ENCODE data around the gene TSC22D1.

The TSC22D1 gene

DNA sequence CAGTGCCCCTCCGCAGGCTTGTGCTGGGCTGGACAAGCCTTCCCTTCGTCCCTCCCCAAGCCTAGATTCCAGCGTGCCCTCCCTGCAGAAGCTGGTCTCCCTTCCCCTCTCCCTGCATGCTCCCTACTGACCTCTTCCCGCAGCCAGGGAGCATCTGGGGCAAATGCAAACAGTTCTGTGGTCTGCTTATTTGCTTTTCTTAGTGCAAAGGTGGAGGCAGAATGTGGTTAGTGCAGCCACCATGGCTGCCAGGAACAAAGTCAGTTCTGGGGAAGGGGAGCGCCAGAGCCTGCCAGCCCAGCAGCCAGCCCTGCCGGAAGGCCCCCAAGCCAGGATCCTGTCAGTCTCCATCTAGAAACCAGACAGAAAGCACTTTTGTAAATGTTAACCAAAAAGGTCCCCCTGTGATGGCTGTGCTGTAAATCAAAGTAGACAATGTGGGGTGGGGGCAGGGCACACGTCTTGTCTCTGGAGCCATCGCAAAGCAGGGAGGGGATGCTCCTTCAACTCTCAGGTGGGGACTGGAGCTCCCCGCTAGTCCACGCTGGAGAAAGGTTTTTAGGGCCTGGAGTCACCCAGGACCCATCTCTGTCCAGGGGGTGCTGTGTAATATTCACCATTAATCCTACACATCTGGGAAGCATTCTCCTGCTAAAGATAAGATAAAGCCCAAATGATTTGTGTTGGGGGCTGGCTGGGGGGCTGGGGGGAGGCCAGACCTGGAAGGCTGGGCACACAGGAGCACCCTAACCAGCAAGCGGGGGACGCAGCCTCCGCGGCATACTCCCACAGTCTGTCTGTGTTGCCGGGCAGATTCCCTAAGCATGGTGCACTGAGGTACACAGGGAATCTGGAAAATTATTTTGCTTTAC lies 171.6 kb downstream of the TSC22D1 start:
- no peak for DNase-seq
- no peak for ATAC-seq

DNA sequence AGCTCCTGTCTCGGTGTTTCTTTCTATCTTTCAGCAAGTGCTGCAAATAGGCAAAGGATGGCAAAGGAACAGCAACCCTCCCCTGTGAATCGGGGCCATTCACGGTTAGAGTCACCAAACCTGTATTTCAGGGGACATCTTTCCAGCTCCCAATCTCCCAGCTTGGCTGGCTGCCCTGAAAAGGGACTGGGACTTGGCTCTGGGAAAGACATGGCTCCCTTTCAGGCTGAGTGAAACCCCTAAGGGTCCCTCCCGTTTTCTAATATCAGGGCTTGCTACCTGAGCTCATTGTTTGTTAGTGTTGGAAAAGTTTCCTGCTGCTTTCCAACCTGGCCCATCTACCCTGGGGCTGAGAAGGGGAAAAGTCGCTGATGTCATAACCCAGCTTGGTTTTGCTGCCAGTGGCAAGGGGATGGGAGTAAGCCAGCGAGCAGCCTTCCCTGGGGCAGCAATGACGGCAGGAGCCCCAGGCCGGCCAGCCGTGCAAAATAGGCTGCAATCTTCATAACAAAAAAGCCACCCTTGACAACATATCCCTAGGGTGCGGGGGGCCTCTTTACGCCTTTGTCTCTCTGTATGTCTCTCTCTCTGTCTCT lies 172.6 kb downstream of the TSC22D1 start:
- ATAC-seq, result no peak
- DNase-seq, result no peak

DNA sequence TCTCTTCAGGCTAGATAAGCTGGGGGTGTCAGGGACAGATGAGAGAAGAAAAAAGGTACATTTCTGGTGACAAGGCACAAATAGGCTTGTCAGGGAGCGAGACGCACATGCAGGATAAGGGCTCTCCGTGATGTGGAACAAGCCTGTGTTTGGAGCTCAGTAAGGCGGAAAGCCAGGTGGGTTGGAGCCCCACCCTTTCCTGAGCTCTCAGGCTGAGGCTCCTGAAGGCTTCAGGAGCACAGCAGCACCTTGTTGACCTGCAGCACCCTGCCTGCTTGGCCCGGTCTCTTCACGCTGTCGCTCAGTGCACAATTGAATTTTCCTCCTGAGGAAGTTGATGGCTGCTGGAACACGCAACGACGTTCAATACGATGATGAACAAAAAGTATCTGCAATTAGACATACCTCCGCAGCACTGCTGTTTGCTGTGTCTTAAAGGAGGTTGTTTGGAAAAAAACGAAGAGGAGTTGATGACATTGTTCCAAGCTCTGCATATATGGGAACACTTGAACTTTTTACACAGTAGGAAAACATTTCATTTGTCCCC lies 173.2 kb downstream of the TSC22D1 start:
- DNase-seq (no peak), ATAC-seq (no peak)

GRCh38 chr13:44401577-44401976 lies 174.6 kb downstream of the TSC22D1 start:
- ATAC-seq (no peak), DNase-seq (no peak)

GRCh38 chr13:44400736-44401135 lies 175.4 kb downstream of the TSC22D1 start:
- DNase-seq, result no peak

DNA sequence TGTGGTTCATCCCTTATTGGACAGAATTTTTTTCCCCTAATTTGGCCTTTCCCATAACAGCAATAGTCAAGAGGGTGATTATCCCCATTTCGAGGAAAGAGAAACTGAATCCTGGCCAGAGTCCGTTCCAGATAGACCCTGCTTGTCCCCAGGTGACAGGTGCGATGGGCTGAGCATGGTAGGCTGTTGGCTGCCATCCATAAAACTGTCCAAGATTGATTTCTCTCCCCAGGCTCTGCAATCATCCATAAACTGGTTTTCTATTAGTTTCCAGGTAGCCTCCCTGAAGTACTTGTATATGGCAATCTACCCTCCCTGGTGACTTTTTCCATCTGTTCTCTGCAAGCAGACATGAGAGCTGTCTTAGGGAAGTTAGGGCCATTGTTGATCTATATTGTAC lies 177.1 kb downstream of the TSC22D1 start:
- no peak for DNase-seq

More at GRCh38 chr13:44400736-44401135, 175.4 kb downstream of the TSC22D1 start:
- ATAC-seq, result no peak

GRCh38 chr13:44398606-44399005 lies 177.5 kb downstream of the TSC22D1 start:
- ATAC-seq, result no peak

More for the DNA sequence above, 177.1 kb downstream of the TSC22D1 start:
- ATAC-seq, result no peak

GRCh38 chr13:44397766-44398223 lies 178.3 kb downstream of the TSC22D1 start:
- DNase-seq (no peak), ATAC-seq (peak; percentile 43)

More at GRCh38 chr13:44398606-44399005, 177.5 kb downstream of the TSC22D1 start:
- DNase-seq, result no peak

DNA sequence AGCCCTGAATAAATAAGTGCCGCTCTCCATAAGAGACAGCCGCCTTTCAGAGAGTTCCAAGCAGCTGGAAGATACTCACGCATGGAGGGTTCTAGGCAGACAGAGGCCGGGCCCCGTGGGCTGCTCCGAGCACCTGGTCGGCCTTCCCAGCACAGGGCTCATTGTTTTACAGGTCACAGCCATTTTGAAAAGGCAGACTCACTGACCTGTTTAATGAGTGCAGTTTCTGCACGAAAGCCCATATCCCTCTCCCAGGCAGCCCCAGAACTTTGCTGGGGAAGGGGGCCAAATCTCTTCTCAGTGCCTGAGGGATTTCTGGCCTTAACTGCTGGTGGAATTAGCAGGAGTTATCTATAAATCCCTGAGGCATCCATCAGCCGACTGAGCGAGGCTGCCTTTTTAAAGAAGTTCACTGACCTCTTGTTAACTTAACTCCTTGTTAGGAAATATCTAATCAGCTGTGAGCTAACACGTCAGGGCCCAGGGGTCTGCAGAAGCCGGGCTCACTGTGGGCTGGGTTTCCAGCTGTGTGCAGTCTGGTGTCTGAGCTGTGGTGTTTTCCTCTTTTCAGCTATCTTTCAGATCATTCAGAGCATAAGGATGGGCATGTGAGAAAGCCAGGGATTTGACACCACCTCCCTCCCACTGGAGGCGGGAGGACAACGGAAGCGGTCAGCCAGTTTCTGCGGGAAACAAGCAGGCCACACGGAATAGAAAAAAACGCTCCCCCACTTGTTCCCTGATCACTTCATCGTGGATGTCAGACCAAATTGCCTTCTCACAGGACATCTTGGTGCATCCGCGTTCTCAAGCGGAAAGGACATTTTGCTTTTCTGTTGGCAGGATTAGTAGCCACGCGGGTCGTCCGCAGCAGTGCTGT lies 179.2 kb downstream of the TSC22D1 start:
- DNase-seq (no peak), ATAC-seq (no peak)

DNA sequence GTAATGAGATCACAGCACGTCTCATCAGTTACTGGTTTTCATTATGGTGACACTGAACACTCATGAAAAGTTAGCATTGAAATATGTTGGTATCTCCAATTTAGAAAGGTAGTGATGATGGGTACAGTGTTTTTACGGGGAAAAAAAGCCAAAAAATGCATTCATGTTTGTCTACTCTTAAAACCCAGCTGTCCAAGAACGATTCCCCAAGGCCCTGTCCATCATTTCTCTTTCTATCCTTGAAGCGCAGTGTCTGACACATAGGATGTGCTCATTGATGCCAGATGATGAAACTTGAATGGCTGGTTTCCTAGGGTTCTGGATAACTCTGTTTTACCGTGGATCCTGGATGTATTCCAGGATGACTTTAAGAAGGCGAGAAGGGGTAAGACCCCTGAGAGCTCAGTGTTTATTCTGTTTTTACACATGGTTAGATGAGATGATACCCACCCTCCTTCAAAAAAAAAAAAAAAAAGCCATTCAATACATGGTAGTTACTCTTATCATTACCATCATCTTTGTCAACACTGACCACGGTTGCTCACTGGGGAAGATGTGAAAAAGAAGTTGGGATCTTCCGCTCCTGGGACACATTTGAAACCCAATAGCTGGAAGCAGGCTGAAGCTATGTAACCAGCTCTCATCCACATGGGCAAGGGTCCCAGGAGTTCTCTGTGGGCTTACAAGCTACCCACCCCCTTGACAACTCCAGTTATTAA lies 180.0 kb downstream of the TSC22D1 start:
- no peak for DNase-seq

DNA sequence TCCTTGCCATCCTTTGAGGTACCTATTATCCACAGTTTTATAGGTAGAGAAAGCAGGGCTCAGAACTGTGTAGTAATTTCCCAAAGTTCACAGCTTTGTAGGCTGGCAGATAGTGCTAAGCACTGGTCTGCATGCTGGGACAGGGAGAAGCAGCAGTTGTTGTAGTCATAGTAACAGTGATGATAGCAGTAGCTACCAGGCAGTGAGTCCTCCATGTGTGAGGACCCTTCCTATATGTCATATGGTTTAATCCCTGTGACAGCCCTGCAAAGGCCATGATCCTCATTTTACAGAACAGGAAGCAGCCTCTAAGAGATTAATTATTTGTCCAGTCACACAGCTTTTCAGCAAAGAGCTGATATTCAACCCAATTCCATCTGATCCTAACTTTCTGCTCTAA lies 181.5 kb downstream of the TSC22D1 start:
- DNase-seq (no peak), ATAC-seq (no peak)

More for the DNA sequence above, 180.0 kb downstream of the TSC22D1 start:
- no peak for ATAC-seq

DNA sequence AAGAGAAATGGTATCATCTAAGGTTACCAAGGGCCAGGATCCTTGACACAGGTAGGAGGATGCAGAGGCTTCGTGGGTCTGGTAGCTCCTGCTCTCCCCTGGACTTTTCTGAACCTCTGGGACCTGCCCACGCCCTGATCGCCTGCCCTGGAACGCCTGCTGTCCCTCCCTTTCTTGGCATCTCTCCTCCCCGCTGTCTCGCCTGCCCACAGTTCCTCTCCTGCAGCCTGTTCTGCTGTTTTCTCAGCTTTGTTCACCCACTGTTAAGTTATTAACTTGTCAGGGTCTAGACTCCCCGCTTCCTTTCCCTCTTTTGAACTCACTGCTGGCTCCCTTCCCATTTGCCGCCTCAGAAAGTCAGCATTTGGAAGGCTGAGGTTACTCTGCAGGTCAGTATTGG lies 182.7 kb downstream of the TSC22D1 start:
- no peak for ATAC-seq

GRCh38 chr13:44389876-44390275 lies 186.3 kb downstream of the TSC22D1 start:
- DNase-seq (no peak), ATAC-seq (no peak)

More for the DNA sequence above, 182.7 kb downstream of the TSC22D1 start:
- DNase-seq, result no peak

- no peak for ATAC-seq
These were observed 187.0 kb downstream of the TSC22D1 start for GRCh38 chr13:44389060-44389666.

GRCh38 chr13:44388427-44389059 lies 187.6 kb downstream of the TSC22D1 start:
- DNase-seq, result no peak
- no peak for ATAC-seq

More at GRCh38 chr13:44389060-44389666, 187.0 kb downstream of the TSC22D1 start:
- no peak for DNase-seq

GRCh38 chr13:44386913-44387556 lies 189.1 kb downstream of the TSC22D1 start:
- no peak for ATAC-seq

GRCh38 chr13:44385847-44386246 lies 190.3 kb downstream of the TSC22D1 start:
- ATAC-seq (no peak), DNase-seq (no peak)

More at GRCh38 chr13:44386913-44387556, 189.1 kb downstream of the TSC22D1 start:
- DNase-seq, result no peak

GRCh38 chr13:44385401-44385800 lies 190.7 kb downstream of the TSC22D1 start:
- DNase-seq, result no peak
- ATAC-seq, result no peak

DNA sequence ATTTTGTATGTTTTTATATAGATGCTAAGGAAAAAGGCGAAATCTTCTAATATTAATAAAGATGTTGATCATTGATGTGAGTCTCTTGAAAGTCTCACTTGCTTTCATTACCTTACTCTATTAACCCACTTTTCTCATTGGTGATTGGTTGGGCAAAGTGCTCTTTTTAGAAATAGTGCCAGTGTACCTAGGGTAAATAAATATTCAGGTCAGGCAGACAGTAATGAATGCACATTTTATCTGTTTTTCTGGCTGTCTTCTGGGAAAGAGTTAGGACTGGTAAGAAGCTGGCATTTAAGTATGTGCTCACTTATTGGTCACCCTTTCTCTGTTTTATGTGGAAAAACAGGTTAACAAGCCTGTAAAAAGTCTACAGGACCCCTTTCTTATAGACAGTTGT lies 191.4 kb downstream of the TSC22D1 start:
- ATAC-seq, result no peak
- DNase-seq, result no peak

DNA sequence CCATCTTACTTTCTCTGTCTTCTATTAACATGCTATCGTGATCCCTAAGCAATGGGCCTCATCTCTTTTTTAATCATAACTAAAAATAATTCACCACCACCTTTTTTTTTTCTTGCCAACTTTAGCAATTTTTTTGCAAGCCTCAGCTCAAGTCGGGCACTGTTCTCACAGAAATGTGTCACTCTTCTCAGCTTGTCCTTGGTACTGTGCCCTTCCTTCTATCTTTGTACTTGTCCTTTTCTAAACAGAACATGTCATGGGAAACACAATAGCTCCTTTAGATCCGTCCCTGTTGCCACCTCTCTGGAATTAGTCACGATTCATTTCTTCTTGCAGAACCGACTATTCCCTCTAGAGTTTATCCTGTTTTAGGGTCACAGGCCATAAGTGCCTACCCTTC lies 192.2 kb downstream of the TSC22D1 start:
- DNase-seq (no peak), ATAC-seq (no peak)

All from stimulated activated naive CD8-positive, alpha-beta T cell treated with anti-CD3 and anti-CD28 coated beads, Interleukin-15, Interleukin-2, amounts not matched to agents 100 U/mL and 50 U/mL, for 24 hours (primary cell).